ENCODE results near the gene PHACTR2.

The PHACTR2 gene

GRCh38 chr6:143632894-143633293 lies 44.9 kb upstream of the PHACTR2 start:
- Histone ChIP-seq H4K20me1 (ENCODE audit: insufficient read depth, low read length) (no peaks in the 10 kb centered on the region), H3K4me2 (ENCODE audit: insufficient read depth, low read length) (no peak overlapping the region), H3K27me3 (ENCODE audit: insufficient read depth, low read length, poor library complexity) (no peaks in the 10 kb centered on the region), H3K4me1 (ENCODE audit: insufficient read depth, low read length) (no peaks in the 10 kb centered on the region), H2AFZ (ENCODE audit: low read depth, low read length) (no peak overlapping the region), H3K4me3 (ENCODE audit: low read depth in 1 of 2, low read length in 2 of 2) (no peak overlapping the region), H3K79me2 (ENCODE audit: insufficient read depth, low read length) (no peaks in the 10 kb centered on the region), H3K36me3 (ENCODE audit: insufficient read depth, low read length) (no peaks in the 10 kb centered on the region), H3K9me3 (ENCODE audit: insufficient read depth, low read length, severe bottlenecking) (no peaks in the 10 kb centered on the region), H3K27ac (ENCODE audit: low read length) (no peak overlapping the region), H3K9ac (ENCODE audit: low read depth, low read length) (no peak overlapping the region)
- no peak for DNase-seq
- ATAC-seq (ENCODE audit: insufficient read depth, low read depth): no peak
- TF ChIP-seq CTCF (IDR thresholded peaks at IDR 0.05; ENCODE audit: borderline replicate concordance, extremely low read depth, low read length, poor library complexity, severe bottlenecking) (no peak), EZH2 (IDR thresholded peaks at IDR 0.05; ENCODE audit: borderline replicate concordance, low read depth, low read length, severe bottlenecking) (no peak)

- Histone ChIP-seq H3K4me3 (ENCODE audit: low read depth in 1 of 2, low read length in 2 of 2) (no peak overlapping the region), H2AFZ (ENCODE audit: low read depth, low read length) (no peak overlapping the region), H3K9ac (ENCODE audit: low read depth, low read length) (no peak overlapping the region), H3K4me2 (ENCODE audit: insufficient read depth, low read length) (no peak overlapping the region), H3K79me2 (ENCODE audit: insufficient read depth, low read length) (no peaks in the 10 kb centered on the region), H3K36me3 (ENCODE audit: insufficient read depth, low read length) (no peaks in the 10 kb centered on the region), H3K27ac (ENCODE audit: low read length) (no peak overlapping the region), H4K20me1 (ENCODE audit: insufficient read depth, low read length) (no peaks in the 10 kb centered on the region), H3K27me3 (ENCODE audit: insufficient read depth, low read length, poor library complexity) (no peaks in the 10 kb centered on the region), H3K4me1 (ENCODE audit: insufficient read depth, low read length) (no peaks in the 10 kb centered on the region), H3K9me3 (ENCODE audit: insufficient read depth, low read length, severe bottlenecking) (no peaks in the 10 kb centered on the region)
- DNase-seq (no peak), ATAC-seq (ENCODE audit: insufficient read depth, low read depth) (no peak)
- no peak for TF ChIP-seq CTCF (IDR thresholded peaks at IDR 0.05; ENCODE audit: borderline replicate concordance, extremely low read depth, low read length, poor library complexity, severe bottlenecking)
- no peak for TF ChIP-seq EZH2 (IDR thresholded peaks at IDR 0.05; ENCODE audit: borderline replicate concordance, low read depth, low read length, severe bottlenecking)
Observed at GRCh38 chr6:143634486-143634885, 43.3 kb upstream of the PHACTR2 start.

GRCh38 chr6:143637691-143638090 lies 40.1 kb upstream of the PHACTR2 start:
- H3K9ac ChIP-seq (ENCODE audit: low read depth, low read length): no peak overlapping the region
- H3K79me2 ChIP-seq (ENCODE audit: insufficient read depth, low read length): no peaks in the 10 kb centered on the region
- H3K4me2 ChIP-seq (ENCODE audit: insufficient read depth, low read length): no peak overlapping the region
- H3K9me3 ChIP-seq (ENCODE audit: insufficient read depth, low read length, severe bottlenecking): no peaks in the 10 kb centered on the region
- TF ChIP-seq EZH2 (IDR thresholded peaks at IDR 0.05; ENCODE audit: borderline replicate concordance, low read depth, low read length, severe bottlenecking) (no peak), CTCF (IDR thresholded peaks at IDR 0.05; ENCODE audit: borderline replicate concordance, extremely low read depth, low read length, poor library complexity, severe bottlenecking) (no peak)
- no peak overlapping the region for H3K27ac ChIP-seq (ENCODE audit: low read length)
- peaks cover 2% of the 10 kb centered on the region for H3K27me3 ChIP-seq (ENCODE audit: insufficient read depth, low read length, poor library complexity)
- H4K20me1 ChIP-seq (ENCODE audit: insufficient read depth, low read length): no peaks in the 10 kb centered on the region
- no peaks in the 10 kb centered on the region for H3K36me3 ChIP-seq (ENCODE audit: insufficient read depth, low read length)
- no peak overlapping the region for H2AFZ ChIP-seq (ENCODE audit: low read depth, low read length)
- ATAC-seq (ENCODE audit: insufficient read depth, low read depth): no peak
- H3K4me3 ChIP-seq (ENCODE audit: low read depth in 1 of 2, low read length in 2 of 2): no peak overlapping the region
- DNase-seq: no peak
- no peaks in the 10 kb centered on the region for H3K4me1 ChIP-seq (ENCODE audit: insufficient read depth, low read length)

- Histone ChIP-seq H4K20me1 (ENCODE audit: insufficient read depth, low read length) (no peaks in the 10 kb centered on the region), H3K36me3 (ENCODE audit: insufficient read depth, low read length) (no peaks in the 10 kb centered on the region), H3K79me2 (ENCODE audit: insufficient read depth, low read length) (no peaks in the 10 kb centered on the region), H3K27ac (ENCODE audit: low read length) (no peak overlapping the region), H3K9ac (ENCODE audit: low read depth, low read length) (no peak overlapping the region), H3K9me3 (ENCODE audit: insufficient read depth, low read length, severe bottlenecking) (no peaks in the 10 kb centered on the region), H3K4me2 (ENCODE audit: insufficient read depth, low read length) (no peak overlapping the region), H3K4me3 (ENCODE audit: low read depth in 1 of 2, low read length in 2 of 2) (no peak overlapping the region), H3K4me1 (ENCODE audit: insufficient read depth, low read length) (no peaks in the 10 kb centered on the region), H3K27me3 (ENCODE audit: insufficient read depth, low read length, poor library complexity) (peaks cover 2% of the 10 kb centered on the region), H2AFZ (ENCODE audit: low read depth, low read length) (no peak overlapping the region)
- ATAC-seq (ENCODE audit: insufficient read depth, low read depth): no peak
- no peak for TF ChIP-seq EZH2 (IDR thresholded peaks at IDR 0.05; ENCODE audit: borderline replicate concordance, low read depth, low read length, severe bottlenecking)
- no peak for TF ChIP-seq CTCF (IDR thresholded peaks at IDR 0.05; ENCODE audit: borderline replicate concordance, extremely low read depth, low read length, poor library complexity, severe bottlenecking)
- DNase-seq: no peak
Observed at GRCh38 chr6:143642403-143642802, 35.4 kb upstream of the PHACTR2 start.
